GM23248 (cell line): ENCODE measurements around the gene DTWD2.

Experiments
- EZH2 ChIP-seq: fragments of 200-600 bp; sonication (generic); IDR thresholded peaks from 2 replicates; pipeline ENCODE4 v1.6.1; 2018; ENCODE audit warnings: antibody characterized with exemption, mild to moderate bottlenecking; ENCODE audit not compliant: insufficient read depth, poor library complexity, severe bottlenecking
- EZH2phosphoT487 ChIP-seq: fragments of 200-600 bp; sonication (generic); IDR thresholded peaks from 2 replicates; pipeline ENCODE4 v1.6.1; 2018; ENCODE audit warnings: antibody characterized with exemption, moderate library complexity, mild to moderate bottlenecking, low read depth; ENCODE audit not compliant: insufficient read depth

GRCh38 chr5:118882666-118883065 lies 105.7 kb downstream of the DTWD2 start:
- TF ChIP-seq EZH2 (no peak), EZH2phosphoT487 (no peak)
